ENCODE data around the gene BRD1. TPM values are rescaled to one million over a fixed set of nuclear protein-coding genes. Genes with fewer than 3 reads are reported as not detected.

The BRD1 gene
- total and polyA plus RNA-seq, 9 of the 15 experiments (the other 6 are each of a cell fraction or from before 2014, with no cell fraction given) = 0.42 to 17.6 (median 5.5) TPM

- DNase-seq (ENCODE audit: extremely low read depth in 1 of 4, low spot score in 3 of 4) = peak; percentile 50 to 69 (median 67)
- Histone ChIP-seq H3K4me1 (replicated peaks in 1 of 2; ENCODE audit: control insufficient read depth in 2 of 2, insufficient read depth in 2 of 2, low read length in 2 of 2) (peaks cover 0 to 16% of the 10 kb centered on the region in 2 experiments; a peak in 3 of 5 replicates), H3K4me2 (ENCODE audit: insufficient read depth, low read length) (no peak overlapping the region), H4K20me1 (replicated peaks; ENCODE audit: control insufficient read depth, insufficient read depth, low read length) (no peaks in the 10 kb centered on the region), H3K4me3 (no peak overlapping the region), H3K27me3 (ENCODE audit: control insufficient read depth in 2 of 2, insufficient read depth in 2 of 2, low read length in 2 of 2) (peaks cover 6 to 35% of the 10 kb centered on the region in 2 experiments; a peak in 4 of 5 replicates), H3K9me1 (ENCODE audit: control insufficient read depth, insufficient read depth, low read length) (no peaks in the 10 kb centered on the region), H2AFZ (ENCODE audit: low read depth, low read length) (no peak overlapping the region), H3K9ac (ENCODE audit: insufficient read depth in 1 of 2, low read depth in 2 of 2, low read length in 2 of 2) (no peak overlapping the region), H3K79me2 (ENCODE audit: control insufficient read depth, insufficient read depth, low read length) (no peaks in the 10 kb centered on the region), H3K9me3 (replicated peaks; ENCODE audit: control insufficient read depth, insufficient read depth, low read depth, low read length) (no peaks in the 10 kb centered on the region), H3K36me3 (ENCODE audit: control insufficient read depth, insufficient read depth, low read length) (no peaks in the 10 kb centered on the region), H3K27ac (ENCODE audit: extremely low read depth, low read depth, low read length) (no peak overlapping the region)
- BruUV-seq (replicated peaks) = no TSS peak
- ChIA-PET CTCF (ENCODE audit: low intra/inter-chr PET ratio) (no interaction called here), POLR2A (interaction anchor here (0.5 to 0.7 kb wide), 2 partner anchors 110 to 545 kb away, joined by 3 to 4 read pairs; no protein-coding TSS in a partner anchor)
- in situ Hi-C loops (cut with MboI) (no loop called here), intact Hi-C loops (cut with micrococcal nuclease) (no loop called here)
- no peak for FAIRE-seq
- 0% methylated on average over 4 of the region's 17 CpGs for WGBS (ENCODE audit: insufficient coverage, low coverage, missing lambda C conversion rate)
- ATAC-seq = peak; percentile 78
- TF ChIP-seq CBFA2T2 (conservative IDR thresholded peaks at IDR 0.05) (0 out of 2 replicates have a peak, but pooled peaks have one; percentile 6), ZNF282 (CRISPR knock-in tag; IDR thresholded peaks at IDR 0.05) (no peak), ZNF764 (CRISPR knock-in tag; IDR thresholded peaks at IDR 0.05; ENCODE audit: low read depth) (no peak), CBFA2T3 (IDR thresholded peaks at IDR 0.05) (peak; percentile 48), POLR2H (tag; IDR thresholded peaks at IDR 0.05; ENCODE audit: low read depth) (no peak), SNIP1 (IDR thresholded peaks at IDR 0.05; ENCODE audit: low read depth) (no peak), CCNT2 (IDR thresholded peaks at IDR 0.05; ENCODE audit: borderline replicate concordance, extremely low read depth, insufficient read length, low read depth, low read length) (no peak), ZC3H4 (CRISPR knock-in tag; IDR thresholded peaks at IDR 0.05; ENCODE audit: borderline replicate concordance) (no peak), GABPA (tag; conservative IDR thresholded peaks at IDR 0.05; ENCODE audit: low read depth) (no peak), RREB1 (CRISPR knock-in tag; IDR thresholded peaks at IDR 0.05) (no peak), ZFPM2 (CRISPR knock-in tag; IDR thresholded peaks at IDR 0.05) (no peak)
- TF ChIP-seq, protein P1, sequence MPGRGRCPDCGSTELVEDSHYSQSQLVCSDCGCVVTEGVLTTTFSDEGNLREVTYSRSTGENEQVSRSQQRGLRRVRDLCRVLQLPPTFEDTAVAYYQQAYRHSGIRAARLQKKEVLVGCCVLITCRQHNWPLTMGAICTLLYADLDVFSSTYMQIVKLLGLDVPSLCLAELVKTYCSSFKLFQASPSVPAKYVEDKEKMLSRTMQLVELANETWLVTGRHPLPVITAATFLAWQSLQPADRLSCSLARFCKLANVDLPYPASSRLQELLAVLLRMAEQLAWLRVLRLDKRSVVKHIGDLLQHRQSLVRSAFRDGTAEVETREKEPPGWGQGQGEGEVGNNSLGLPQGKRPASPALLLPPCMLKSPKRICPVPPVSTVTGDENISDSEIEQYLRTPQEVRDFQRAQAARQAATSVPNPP (IDR thresholded peaks at IDR 0.05; ENCODE audit: borderline replicate concordance, insufficient read depth, insufficient read length) = no peak
- TF ChIP-seq, protein P2, sequence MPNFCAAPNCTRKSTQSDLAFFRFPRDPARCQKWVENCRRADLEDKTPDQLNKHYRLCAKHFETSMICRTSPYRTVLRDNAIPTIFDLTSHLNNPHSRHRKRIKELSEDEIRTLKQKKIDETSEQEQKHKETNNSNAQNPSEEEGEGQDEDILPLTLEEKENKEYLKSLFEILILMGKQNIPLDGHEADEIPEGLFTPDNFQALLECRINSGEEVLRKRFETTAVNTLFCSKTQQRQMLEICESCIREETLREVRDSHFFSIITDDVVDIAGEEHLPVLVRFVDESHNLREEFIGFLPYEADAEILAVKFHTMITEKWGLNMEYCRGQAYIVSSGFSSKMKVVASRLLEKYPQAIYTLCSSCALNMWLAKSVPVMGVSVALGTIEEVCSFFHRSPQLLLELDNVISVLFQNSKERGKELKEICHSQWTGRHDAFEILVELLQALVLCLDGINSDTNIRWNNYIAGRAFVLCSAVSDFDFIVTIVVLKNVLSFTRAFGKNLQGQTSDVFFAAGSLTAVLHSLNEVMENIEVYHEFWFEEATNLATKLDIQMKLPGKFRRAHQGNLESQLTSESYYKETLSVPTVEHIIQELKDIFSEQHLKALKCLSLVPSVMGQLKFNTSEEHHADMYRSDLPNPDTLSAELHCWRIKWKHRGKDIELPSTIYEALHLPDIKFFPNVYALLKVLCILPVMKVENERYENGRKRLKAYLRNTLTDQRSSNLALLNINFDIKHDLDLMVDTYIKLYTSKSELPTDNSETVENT (CRISPR knock-in tag; IDR thresholded peaks at IDR 0.05) = no peak
These were observed 75.6 kb downstream of the BRD1 start for GRCh38 chr22:49751966-49752597.

Measured in K562 (cell line).